IPS-NIHi7 (cell line): ENCODE data around the gene KIF12.
"Not testable (repeated sequence)": the region's sequence is repeated elsewhere in the genome, so short reads cannot be mapped to it uniquely, and the experiment has no call there.

Experiments
- DNase-seq: peaks from one replicate; pipeline ENCODE4 v3.0.0; 2012; ENCODE audit warnings: mixed read lengths; ENCODE audit errors: extremely low spot score

The KIF12 gene

GRCh38 chr9:114098936-114099668 lies at the start of gene KIF12:
TSS of gene KIF12 (minus strand) at chr9:114099292. CDS start at chr9:114099276, 16 bp downstream.
- no peak for DNase-seq

- no peak for DNase-seq
These were observed 47.6 kb upstream of the KIF12 start for GRCh38 chr9:114146735-114147134.

- DNase-seq = no peak
These were observed 44.1 kb upstream of the KIF12 start for GRCh38 chr9:114143234-114143633.

- DNase-seq = no peak
These were observed 42.7 kb upstream of the KIF12 start for GRCh38 chr9:114141553-114142402.

- no peak for DNase-seq
These were observed 41.8 kb upstream of the KIF12 start for GRCh38 chr9:114140850-114141249.

GRCh38 chr9:114140401-114140800 lies 41.3 kb upstream of the KIF12 start:
- no peak for DNase-seq

GRCh38 chr9:114139071-114139470 lies 40.0 kb upstream of the KIF12 start:
- DNase-seq = no peak

GRCh38 chr9:114138552-114138971 lies 39.5 kb upstream of the KIF12 start:
- no peak for DNase-seq

- no peak for DNase-seq
These were observed 38.7 kb upstream of the KIF12 start for GRCh38 chr9:114137831-114138230.

GRCh38 chr9:114134827-114135396 lies 35.8 kb upstream of the KIF12 start:
- DNase-seq = no peak

GRCh38 chr9:114132550-114132918 lies 33.4 kb upstream of the KIF12 start:
- DNase-seq = no peak

GRCh38 chr9:114131808-114132549 lies 32.9 kb upstream of the KIF12 start:
- DNase-seq = no peak

GRCh38 chr9:114130624-114131277 lies 31.7 kb upstream of the KIF12 start:
- DNase-seq = no peak

GRCh38 chr9:114130141-114130540 lies 31.0 kb upstream of the KIF12 start:
- DNase-seq = no peak

GRCh38 chr9:114128759-114129158 lies 29.7 kb upstream of the KIF12 start:
- not testable (repeated sequence) for DNase-seq

GRCh38 chr9:114126247-114127060 lies 27.4 kb upstream of the KIF12 start:
- DNase-seq = peak; percentile 46

GRCh38 chr9:114125476-114126013 lies 26.5 kb upstream of the KIF12 start:
- DNase-seq = no peak

GRCh38 chr9:114124666-114125475 lies 25.8 kb upstream of the KIF12 start:
- no peak for DNase-seq

GRCh38 chr9:114124138-114124537 lies 25.0 kb upstream of the KIF12 start:
- no peak for DNase-seq
